HepG2 (cell line): Measurements from ENCODE around the gene SIK2. TPM values are rescaled to one million over a fixed set of nuclear protein-coding genes. Genes with fewer than 3 reads are reported as not detected.

Experiments used
- ATAC-seq: fragments of 200-7000 bp; cut with Tn5 transposase; 3 replicates; pipeline ENCODE4 v1.9.1; 2020; ENCODE audit warnings: mild to moderate bottlenecking, moderate library complexity
- BruUV-seq: library from RNA; stranded (reverse); fragments of 400-500 nt; replicated peaks from 2 replicates; lab custom pipeline; 2021; lab: Mats Ljungman, UMichigan
- CTCF ChIA-PET: fragments of 300-600 bp; formaldehyde crosslinking; extraction: SDS; loops from one replicate; lab custom pipeline; 2021; ENCODE audit warnings: low total read pairs, inconsistent platforms, low intra/inter-chr PET ratio; lab: Yijun Ruan, JAX
- POLR2A ChIA-PET: fragments of 350-600 bp; sonication (Branson Sonifier 250); formaldehyde crosslinking; loops from one replicate; lab custom pipeline; 2020; ENCODE audit warnings: antibody characterized with exemption, inconsistent platforms; lab: Yijun Ruan, JAX
- DNase-seq: peaks from one replicate; pipeline ENCODE4 v3.0.0-alpha.2; 2015; ENCODE audit warnings: low spot score
- FAIRE-seq: peaks from 3 replicates; lab custom pipeline; 2011; peaks lifted over from hg19 to GRCh38; lab: Jason Lieb, UNC
- H2AFZ ChIP-seq: one replicate; pipeline ENCODE4 v1.6.1; 2011; ENCODE audit warnings: low read length, inconsistent platforms
- H3K27ac ChIP-seq: fragments of 300-600 bp; 3 replicates; pipeline ENCODE4 v1.8.0; 2011; ENCODE audit warnings: mixed run types, mild to moderate bottlenecking, mixed read lengths, low read length, inconsistent platforms; ENCODE audit not compliant: insufficient read depth; ENCODE audit errors: extremely low read length
- H3K27me3 ChIP-seq, 2 experiments: fragments of 200-600 bp in 1 of 2; 2 replicates in 1 of 2; 3 replicates in 1 of 2; pipeline versions ENCODE4 v1.6.0 to v1.8.0; 2011; ENCODE audit warnings: low read length in 2 of 2, mild to moderate bottlenecking in 2 of 2, moderate library complexity in 2 of 2, inconsistent platforms in 1 of 2; ENCODE audit not compliant: insufficient read depth in 2 of 2, control insufficient read depth in 1 of 2
- H3K36me3 ChIP-seq, 2 experiments: fragments of 200-600 bp in 1 of 2; replicated peaks in 1 of 2; 2 replicates in 1 of 2; 3 replicates in 1 of 2; pipeline versions ENCODE4 v1.5.1 to v1.8.0; 2011; ENCODE audit warnings: low read length in 2 of 2, inconsistent platforms in 1 of 2; ENCODE audit not compliant: insufficient read depth in 2 of 2, control insufficient read depth in 1 of 2
- H3K4me1 ChIP-seq: 2 replicates; pipeline ENCODE4 v1.5.1; 2012; ENCODE audit warnings: low read length, inconsistent platforms; ENCODE audit not compliant: insufficient read depth
- H3K4me2 ChIP-seq: 2 replicates; pipeline ENCODE4 v1.6.0; 2011; ENCODE audit warnings: low read depth, low read length, inconsistent platforms
- H3K4me3 ChIP-seq, 3 experiments: fragments of 200-600 bp in 1 of 3; sonication (generic), shearing (Covaris generic) in 1 of 3; replicated peaks in 1 of 3; 2 replicates each; pipeline ENCODE4 v1.5.1; 2011 to 2016; ENCODE audit warnings: low read length in 3 of 3, inconsistent platforms in 2 of 3, low read depth in 2 of 3, mild to moderate bottlenecking in 2 of 3, control low read depth in 1 of 3, mixed read lengths in 1 of 3; ENCODE audit not compliant: insufficient read depth in 1 of 3
- H3K79me2 ChIP-seq: one replicate; pipeline ENCODE4 v1.6.1; 2011; ENCODE audit warnings: low read length, inconsistent platforms; ENCODE audit not compliant: insufficient read depth
- H3K9ac ChIP-seq: 2 replicates; pipeline ENCODE4 v1.6.0; 2011; ENCODE audit warnings: mild to moderate bottlenecking, low read depth, low read length, inconsistent platforms; ENCODE audit not compliant: insufficient read depth
- H3K9me3 ChIP-seq: 2 replicates; pipeline ENCODE4 v1.5.1; 2012; ENCODE audit warnings: mild to moderate bottlenecking, low read length
- H4K20me1 ChIP-seq: 2 replicates; pipeline ENCODE4 v1.6.0; 2011; ENCODE audit warnings: inconsistent platforms, mild to moderate bottlenecking, low read length, moderate library complexity; ENCODE audit not compliant: insufficient read depth
- ATF1 ChIP-seq: IDR thresholded peaks from 2 replicates; pipeline ENCODE4 v1.6.1; 2016; ENCODE audit warnings: mild to moderate bottlenecking, control low read depth
- BHLHE40 ChIP-seq: IDR thresholded peaks from 2 replicates; pipeline ENCODE4 v1.6.1; 2011; ENCODE audit warnings: low read length, improper control_type of control experiment
- CTCF ChIP-seq: sonication (generic); formaldehyde crosslinking; IDR thresholded peaks from 2 replicates; pipeline ENCODE4 v1.5.0; 2020; ENCODE audit warnings: mild to moderate bottlenecking, missing genetic modification reagents, moderate library complexity
- DMAP1 ChIP-seq: IDR thresholded peaks from 2 replicates; pipeline ENCODE4 v1.6.1; 2016
- GTF2F1 ChIP-seq: fragments of 150-350 bp; IDR thresholded peaks from 2 replicates; pipeline ENCODE4 v1.6.1; 2014; ENCODE audit warnings: low read length
- MEIS1 ChIP-seq: sonication (generic); formaldehyde crosslinking; IDR thresholded peaks from 2 replicates; pipeline ENCODE4 v1.9.0; 2021; ENCODE audit warnings: mild to moderate bottlenecking, missing genetic modification reagents, moderate library complexity, borderline replicate concordance
- NFE2L2 ChIP-seq: fragments of 150-350 bp; IDR thresholded peaks from 2 replicates; pipeline ENCODE4 v1.6.1; 2014; ENCODE audit warnings: low read length
- NRL ChIP-seq: sonication (generic); formaldehyde crosslinking; IDR thresholded peaks from 2 replicates; pipeline ENCODE4 v1.5.0; 2020; ENCODE audit warnings: missing genetic modification reagents, mild to moderate bottlenecking, moderate library complexity, borderline replicate concordance
- RFXAP ChIP-seq: sonication (generic); formaldehyde crosslinking; IDR thresholded peaks from 2 replicates; pipeline ENCODE4 v1.4.0; 2020; ENCODE audit warnings: missing genetic modification reagents, borderline replicate concordance
- THAP7 ChIP-seq: sonication (generic); formaldehyde crosslinking; IDR thresholded peaks from 2 replicates; pipeline ENCODE4 v1.8.1; 2023; ENCODE audit warnings: mild to moderate bottlenecking, missing genetic modification reagents
- UBTF ChIP-seq: sonication (generic); formaldehyde crosslinking; IDR thresholded peaks from 2 replicates; pipeline ENCODE4 v1.4.0; 2020; ENCODE audit warnings: mild to moderate bottlenecking, missing genetic modification reagents
- ZNF235 ChIP-seq: sonication (generic); formaldehyde crosslinking; IDR thresholded peaks from 2 replicates; pipeline ENCODE4 v1.8.1; 2023; ENCODE audit warnings: mild to moderate bottlenecking, missing genetic modification reagents, borderline replicate concordance
- ZNF280D ChIP-seq: sonication (generic); formaldehyde crosslinking; IDR thresholded peaks from 2 replicates; pipeline ENCODE4 v1.5.1; 2020; ENCODE audit warnings: mild to moderate bottlenecking, missing genetic modification reagents
- ZNF3 ChIP-seq: IDR thresholded peaks from 2 replicates; pipeline ENCODE4 v1.7.0; 2017; ENCODE audit warnings: inconsistent platforms
- ZXDC ChIP-seq: sonication (generic); formaldehyde crosslinking; IDR thresholded peaks from 2 replicates; pipeline ENCODE4 v1.5.0; 2020; ENCODE audit warnings: mild to moderate bottlenecking, missing genetic modification reagents
- WGBS: methylation state at CpG from one replicate; pipeline ENCODE4 v1.1.6; 2017; ENCODE audit warnings: low lambda C conversion rate; 5-methylcytosine and 5-hydroxymethylcytosine counted together
- in situ Hi-C: cut with HindIII; loops from 2 replicates; pipeline ENCODE4 v1.10.0; 2017; ENCODE audit warnings: low pct_unique_long_range_greater_than_20kb; ENCODE audit not compliant: extremely low pct_ligation_motif_present
- intact Hi-C: fragments of 100-400 bp; cut with micrococcal nuclease; formaldehyde crosslinking; loops from one replicate; pipeline ENCODE4 v1.10.0; 2022; ENCODE audit not compliant: unreplicated experiment
- polyA plus RNA-seq, 8 experiments: library from polyadenylated mRNA; depleted of rRNA in 3 of 8; stranded (reverse) in 7 of 8; unstranded in 1 of 8; fragments of >200 nt; fragmentation: Illumina TruSeq in 4 of 8; extraction: Trizol in 4 of 8; gene quantifications; 2 replicates each; pipeline versions ENCODE4 v1.2.1 to v1.2.3, GENCODE V29; 2011 to 2016; ENCODE audit warnings: low read depth in 4 of 8, missing spikeins in 1 of 8, mixed read lengths in 1 of 8; ENCODE audit not compliant: insufficient read depth in 1 of 8
- total RNA-seq, 5 experiments: library from RNA; depleted of rRNA; stranded (reverse); fragments of >200 nt; fragmentation: Illumina TruSeq; extraction: Trizol; gene quantifications; 2 replicates each; pipeline ENCODE4 v1.2.3, GENCODE V29; 2016; ENCODE audit warnings: low read depth in 1 of 5

The SIK2 gene
- total and polyA plus RNA-seq, 2 of the 13 experiments (the other 11 are each of a cell fraction or from before 2014, with no cell fraction given), result 8.1 to 15.4 TPM

GRCh38 chr11:111683806-111684205 lies 81.6 kb downstream of the SIK2 start:
- ChIA-PET CTCF (no interaction called here), POLR2A (no interaction called here)
- Histone ChIP-seq H3K27me3 (no peaks in the 10 kb centered on the region; a peak in 1 of 5 replicates), H2AFZ (no peak overlapping the region), H3K4me3 (no peak overlapping the region), H3K9ac (no peak overlapping the region), H3K4me1 (no peaks in the 10 kb centered on the region), H3K36me3 (peaks cover 3 to 11% of the 10 kb centered on the region in 2 experiments; a peak in 3 of 5 replicates), H3K79me2 (no peaks in the 10 kb centered on the region), H3K9me3 (no peaks in the 10 kb centered on the region), H4K20me1 (no peaks in the 10 kb centered on the region), H3K27ac (no peak overlapping the region), H3K4me2 (no peak overlapping the region)
- ATAC-seq (no peak), FAIRE-seq (no peak), DNase-seq (no peak)
- no TSS peak for BruUV-seq
- WGBS, result 99% methylated on average over 3 of the region's 3 CpGs
- intact Hi-C loops, result no loop called here
- in situ Hi-C loops, result no loop called here
- TF ChIP-seq BHLHE40 (no peak), RFXAP (no peak), ZNF235 (CRISPR knock-in tag) (no peak), ZXDC (CRISPR knock-in tag) (no peak), MEIS1 (no peak), ZNF280D (CRISPR knock-in tag) (no peak), DMAP1 (CRISPR knock-in tag) (no peak), GTF2F1 (no peak), NFE2L2 (no peak), UBTF (no peak), CTCF (CRISPR knock-in tag) (no peak), NRL (CRISPR knock-in tag) (no peak), THAP7 (no peak), ZNF3 (CRISPR knock-in tag) (no peak), ATF1 (CRISPR knock-in tag) (no peak)
